Adrenal gland (tissue), 12 donors: ENCODE results near the gene PCDHA12. TPM values are rescaled to one million over a fixed set of nuclear protein-coding genes. Genes with fewer than 3 reads are reported as not detected.

Source experiments
- DNase-seq, 7 donors: peaks; one replicate each; pipeline ENCODE4 v3.0.0-alpha.2; 2019 to 2020
- H3K27ac ChIP-seq, 5 donors: fragments of 200-600 bp; sonication (generic) in 4 of 5; 1 replicate in 3 of 5; 2 replicates in 2 of 5; pipeline versions ENCODE4 v1.5.1 to v1.8.0; 2016 to 2020; ENCODE audit warnings: mild to moderate bottlenecking in 1 of 5
- H3K27me3 ChIP-seq: fragments of 200-600 bp; 2 replicates; pipeline ENCODE4 v1.8.0; 2021
- H3K36me3 ChIP-seq, 2 donors: fragments of 200-600 bp; replicated peaks in 1 of 2; 1 replicate in 1 of 2; 2 replicates in 1 of 2; pipeline versions ENCODE4 v1.5.1 to v1.8.0; 2018 to 2022
- H3K4me1 ChIP-seq, 2 donors: fragments of 200-600 bp; replicated peaks in 1 of 2; 1 replicate in 1 of 2; 2 replicates in 1 of 2; pipeline versions ENCODE4 v1.5.1 to v1.8.0; 2018 to 2021
- H3K4me3 ChIP-seq, 4 donors: fragments of 200-600 bp; sonication (generic) in 3 of 4; one replicate each; pipeline ENCODE4 v1.5.1; 2016 to 2018
- H3K9me3 ChIP-seq, 3 donors: fragments of 200-600 bp; sonication (generic) in 1 of 3; replicated peaks in 1 of 3; 1 replicate in 2 of 3; 2 replicates in 1 of 3; pipeline versions ENCODE4 v1.5.1 to v1.8.0; 2016 to 2021
- CTCF ChIP-seq, 6 experiments: fragments of 450-650 bp in 4 of 6; fragments of 200-600 bp in 2 of 6; sonication (generic) in 1 of 6; IDR thresholded peaks; 1 replicate in 5 of 6; 2 replicates in 1 of 6; pipeline versions ENCODE4 v1.5.1 to v1.8.0; 2016 to 2021; ENCODE audit warnings: antibody characterized with exemption in 6 of 6, mild to moderate bottlenecking in 2 of 6, moderate library complexity in 1 of 6
- POLR2A ChIP-seq, 2 donors: fragments of 450-650 bp; IDR thresholded peaks; one replicate each; pipeline ENCODE4 v1.6.1; 2017; ENCODE audit warnings: antibody characterized with exemption in 2 of 2, mild to moderate bottlenecking in 2 of 2, moderate library complexity in 1 of 2
- WGBS, 4 donors: extraction: QIAGEN DNeasy Blood & Tissue Kit in 2 of 4; methylation state at CpG; one replicate each; pipeline versions ENCODE4 v1.1.5 to v1.1.7; 2013 to 2017; 5-methylcytosine and 5-hydroxymethylcytosine counted together
- intact Hi-C, 2 donors: fragments of 100-400 bp; cut with DNase I; formaldehyde crosslinking; loops; one replicate each; pipeline versions ENCODE4 v1.14.1 to v1.15.0; 2022 to 2023
- polyA plus RNA-seq, 3 donors: library from polyadenylated mRNA; stranded (reverse); fragments of 200-250 nt in 2 of 3; fragments of 350-450 nt in 1 of 3; fragmentation: Illumina TruSeq in 1 of 3; extraction: RNeasy Lipid Tissue Mini Kit (QIAGEN cat#74804) in 1 of 3; gene quantifications; one replicate each; pipeline ENCODE4 v1.2.3, GENCODE V29; 2013 to 2014
- total RNA-seq, 9 donors: library from RNA; depleted of rRNA in 4 of 9; stranded (reverse); fragments of >200 nt in 4 of 9; fragments of 120-200 nt in 1 of 9; fragmentation: NEBNext Ultra II Directional in 1 of 9; extraction: Animal tissue kit (Norgen Biotek cat#: 25700) in 1 of 9; gene quantifications; one replicate each; pipeline versions ENCODE4 v1.1.0 to v1.2.4, GENCODE V29; 2013 to 2023
- donor health status: healthy with polysubstance abuse.
- donor health status: Bipolar disorder and iron deficiency.
- donor health status: DM: yes; HTN: yes; CAD: no.
- donor health status: DM: no; HTN: no; CAD: no.
- donor health status: DM: no; HTN: no; CAD: no.
- donor health status: DM: yes; HTN: yes; CAD: no.

Gene PCDHA12
- total and polyA plus RNA-seq, 12 donors, result 0.17 to 1.9 (median 0.47) TPM

GRCh38 chr5:140881889-140882590, 6.9 kb downstream of the PCDHA12 start, which contains the start of gene PCDHA13:
PCDHA13 (plus strand) TSS chr5:140882124; CDS start chr5:140882269, 145 bp downstream.
- no peak for DNase-seq
- no peaks in the 10 kb centered on the region for H3K9me3 ChIP-seq
- H3K4me3 ChIP-seq, result peak within 1 kb of the TSS in 1 of 4 donors; percentile 35
- H3K27ac ChIP-seq, result no peak within 1 kb of the TSS
- intact Hi-C loops, result no loop called here
- no peaks in the 10 kb centered on the region for H3K4me1 ChIP-seq
- no peaks in the 10 kb centered on the region for H3K36me3 ChIP-seq
- WGBS, 4 donors, result 9 to 14% (median 11%) methylated on average over 14 to 35 of the region's 35 CpGs
- TF ChIP-seq POLR2A (IDR thresholded peaks at IDR 0.05) (no peak), CTCF (IDR thresholded peaks at IDR 0.05) (peak in 4 of 6 experiments; percentile 13 to 41 (median 30))
- H3K27me3 ChIP-seq, result peaks cover 5% of the 10 kb centered on the region

GRCh38 chr5:140882591-140882899, 7.4 kb downstream of the PCDHA12 start:
- H3K9me3 ChIP-seq, result no peaks in the 10 kb centered on the region
- peak overlapping the region in 1 of 4 donors; percentile 35 for H3K4me3 ChIP-seq
- TF ChIP-seq CTCF (IDR thresholded peaks at IDR 0.05) (no peak), POLR2A (IDR thresholded peaks at IDR 0.05) (no peak)
- no peaks in the 10 kb centered on the region for H3K4me1 ChIP-seq
- no peaks in the 10 kb centered on the region for H3K36me3 ChIP-seq
- WGBS, 4 donors, result 12 to 25% (median 18%) methylated on average over 8 to 12 of the region's 12 CpGs
- intact Hi-C loops, result no loop called here
- peaks cover 5% of the 10 kb centered on the region for H3K27me3 ChIP-seq
- no peak for DNase-seq
- no peak overlapping the region for H3K27ac ChIP-seq

- H3K4me1 ChIP-seq, result no peaks in the 10 kb centered on the region
- H3K27me3 ChIP-seq, result peaks cover 5% of the 10 kb centered on the region
- 29 to 63% (median 40%) methylated on average over 4 to 41 of the region's 41 CpGs for WGBS, 4 donors
- H3K36me3 ChIP-seq, result no peaks in the 10 kb centered on the region
- H3K9me3 ChIP-seq, result no peaks in the 10 kb centered on the region
- no peak overlapping the region for H3K27ac ChIP-seq
- TF ChIP-seq CTCF (IDR thresholded peaks at IDR 0.05) (no peak), POLR2A (IDR thresholded peaks at IDR 0.05) (no peak)
- intact Hi-C loops, result no loop called here
- H3K4me3 ChIP-seq, result no peak overlapping the region
- no peak for DNase-seq
Observed at GRCh38 chr5:140883373-140883772, 8.3 kb downstream of the PCDHA12 start.

- no peaks in the 10 kb centered on the region for H3K9me3 ChIP-seq
- 32 to 51% (median 37%) methylated on average over 20 to 79 of the region's 79 CpGs for WGBS, 4 donors
- no peak for DNase-seq
- intact Hi-C loops, result no loop called here
- no peaks in the 10 kb centered on the region for H3K36me3 ChIP-seq
- H3K4me3 ChIP-seq, result no peak overlapping the region
- H3K4me1 ChIP-seq, result no peaks in the 10 kb centered on the region
- peaks cover 5% of the 10 kb centered on the region for H3K27me3 ChIP-seq
- TF ChIP-seq POLR2A (IDR thresholded peaks at IDR 0.05) (no peak), CTCF (IDR thresholded peaks at IDR 0.05) (no peak)
- H3K27ac ChIP-seq, result no peak overlapping the region
Observed at GRCh38 chr5:140883927-140884697, 9.0 kb downstream of the PCDHA12 start.
